ENCODE measurements around the gene AREG.

GRCh38 chr4:74450298-74450683, 5.4 kb downstream of the AREG start:
- TF ChIP-seq CTCF (optimal IDR thresholded peaks at IDR 0.05 in 1 of 3, IDR thresholded peaks at IDR 0.05 in 1 of 3, conservative IDR thresholded peaks at IDR 0.05 in 1 of 3; ENCODE audit: extremely low read depth in 1 of 3, insufficient read depth in 2 of 3, low read length in 3 of 3) (no peak), EZH2 (IDR thresholded peaks at IDR 0.05; ENCODE audit: low read length) (no peak)
